ENCODE measurements around the gene NRN1L. TPM values are rescaled to one million over a fixed set of nuclear protein-coding genes. Genes with fewer than 3 reads are reported as not detected.

The NRN1L gene
- total RNA-seq, 1 donor from 2014 or later = not detected

DNA sequence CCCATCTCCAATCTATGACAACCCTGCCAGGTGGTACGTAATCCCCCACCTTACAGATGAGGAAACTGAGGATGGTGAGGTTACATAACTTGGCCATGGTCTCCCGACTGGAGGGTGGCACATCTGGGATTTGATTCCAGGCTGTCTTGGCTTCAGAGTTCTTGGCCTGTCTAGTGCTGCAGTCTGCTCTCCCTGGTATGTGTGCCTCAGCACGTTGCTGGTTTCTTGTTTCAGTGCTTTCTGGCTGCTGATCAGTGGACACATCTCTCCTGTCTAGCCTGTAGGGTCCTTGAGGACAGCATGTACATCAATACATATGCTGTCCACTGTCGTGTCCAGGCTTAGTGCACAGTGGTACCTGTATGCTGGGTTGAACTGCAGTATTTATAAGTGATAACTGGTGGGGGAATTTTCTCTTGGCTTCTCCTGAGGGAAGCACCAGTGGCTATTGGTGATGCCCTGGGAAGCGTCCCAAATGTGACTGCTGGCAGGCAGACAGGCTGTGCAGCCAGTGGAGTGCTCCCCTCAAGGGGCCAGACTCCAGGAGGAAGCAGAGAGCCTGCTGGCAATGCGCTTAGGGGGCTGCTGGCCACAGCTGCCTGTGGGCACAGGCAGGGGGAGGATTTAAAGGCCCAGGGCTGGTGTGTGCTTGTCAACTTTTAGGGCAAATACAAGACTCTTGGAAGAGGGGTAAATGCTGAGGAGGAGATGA is 32.6 kb downstream of the NRN1L start:
- Mint-ChIP-seq H3K4me3 (no peak overlapping the region), H3K4me1 (no peaks in the 10 kb centered on the region), H3K27ac (ENCODE audit: unreplicated experiment) (no peak overlapping the region), H3K36me3 (ENCODE audit: low read depth) (no peaks in the 10 kb centered on the region), H3K27me3 (ENCODE audit: low read depth) (no peaks in the 10 kb centered on the region), H3K9me3 (no peaks in the 10 kb centered on the region)
- DNase-seq (ENCODE audit: low read depth, low spot score) = no peak
- TF ChIP-seq, protein P1, sequence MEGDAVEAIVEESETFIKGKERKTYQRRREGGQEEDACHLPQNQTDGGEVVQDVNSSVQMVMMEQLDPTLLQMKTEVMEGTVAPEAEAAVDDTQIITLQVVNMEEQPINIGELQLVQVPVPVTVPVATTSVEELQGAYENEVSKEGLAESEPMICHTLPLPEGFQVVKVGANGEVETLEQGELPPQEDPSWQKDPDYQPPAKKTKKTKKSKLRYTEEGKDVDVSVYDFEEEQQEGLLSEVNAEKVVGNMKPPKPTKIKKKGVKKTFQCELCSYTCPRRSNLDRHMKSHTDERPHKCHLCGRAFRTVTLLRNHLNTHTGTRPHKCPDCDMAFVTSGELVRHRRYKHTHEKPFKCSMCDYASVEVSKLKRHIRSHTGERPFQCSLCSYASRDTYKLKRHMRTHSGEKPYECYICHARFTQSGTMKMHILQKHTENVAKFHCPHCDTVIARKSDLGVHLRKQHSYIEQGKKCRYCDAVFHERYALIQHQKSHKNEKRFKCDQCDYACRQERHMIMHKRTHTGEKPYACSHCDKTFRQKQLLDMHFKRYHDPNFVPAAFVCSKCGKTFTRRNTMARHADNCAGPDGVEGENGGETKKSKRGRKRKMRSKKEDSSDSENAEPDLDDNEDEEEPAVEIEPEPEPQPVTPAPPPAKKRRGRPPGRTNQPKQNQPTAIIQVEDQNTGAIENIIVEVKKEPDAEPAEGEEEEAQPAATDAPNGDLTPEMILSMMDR (conservative IDR thresholded peaks at IDR 0.05) = no peak

DNA sequence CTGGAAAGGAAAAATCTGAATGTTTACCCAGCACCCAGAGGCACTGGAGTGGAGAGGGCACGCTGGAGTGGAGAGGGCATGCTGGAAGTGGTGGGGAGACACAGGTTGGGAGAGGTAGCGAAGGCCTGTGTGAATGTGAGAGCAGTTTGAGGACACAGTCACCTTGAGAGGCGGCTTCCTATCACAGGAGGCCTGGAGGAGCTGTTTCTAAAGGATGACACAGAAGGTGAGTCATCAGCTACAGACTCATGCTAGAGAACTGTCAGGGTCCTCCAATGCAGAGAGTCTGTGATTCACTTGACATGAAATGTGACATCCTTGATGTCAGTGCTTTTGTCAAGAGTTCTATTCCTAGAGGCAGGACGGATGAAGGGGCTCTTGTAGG is 33.2 kb downstream of the NRN1L start:
- no peak for DNase-seq (ENCODE audit: low read depth, low spot score)
- Mint-ChIP-seq H3K27ac (ENCODE audit: unreplicated experiment) (no peak overlapping the region), H3K4me3 (no peak overlapping the region), H3K36me3 (ENCODE audit: low read depth) (no peaks in the 10 kb centered on the region), H3K4me1 (no peaks in the 10 kb centered on the region), H3K27me3 (ENCODE audit: low read depth) (no peaks in the 10 kb centered on the region), H3K9me3 (no peaks in the 10 kb centered on the region)
- TF ChIP-seq, protein P1 (conservative IDR thresholded peaks at IDR 0.05) = no peak

DNA sequence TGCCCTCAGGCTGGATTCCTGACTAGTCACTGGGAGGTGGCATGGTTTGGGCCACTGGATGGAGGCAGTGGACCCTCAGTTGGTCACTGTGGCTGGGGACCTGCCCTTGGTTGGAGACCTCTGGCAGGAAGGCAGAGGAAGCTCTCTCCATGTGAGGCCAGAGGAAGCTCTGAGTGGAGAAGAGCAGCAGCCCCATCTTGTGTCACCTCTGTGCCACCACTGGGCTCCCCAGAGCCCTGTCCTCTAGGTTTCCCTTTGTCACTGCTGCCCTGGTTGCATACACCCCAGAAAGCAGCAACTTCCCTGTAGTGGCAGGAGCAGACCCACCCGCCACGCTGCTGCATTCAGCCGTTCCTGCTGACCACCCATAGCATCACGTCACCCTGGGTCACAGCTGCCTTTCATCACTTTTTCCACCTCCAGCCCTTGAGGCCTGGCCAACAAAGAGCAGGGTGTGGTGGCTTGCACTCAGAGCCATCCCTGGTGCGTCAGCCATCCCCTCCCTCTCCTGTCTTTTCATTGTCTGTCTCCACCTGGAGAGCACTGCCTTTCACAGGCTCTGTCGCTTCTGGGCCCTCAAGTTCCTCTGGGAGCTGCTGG is 35.0 kb downstream of the NRN1L start:
- Mint-ChIP-seq H3K36me3 (ENCODE audit: low read depth) (no peaks in the 10 kb centered on the region), H3K27me3 (ENCODE audit: low read depth) (no peaks in the 10 kb centered on the region), H3K4me1 (no peaks in the 10 kb centered on the region), H3K4me3 (no peak overlapping the region), H3K27ac (ENCODE audit: unreplicated experiment) (no peak overlapping the region), H3K9me3 (no peaks in the 10 kb centered on the region)
- TF ChIP-seq, protein P1 (conservative IDR thresholded peaks at IDR 0.05) = no peak
- no peak for DNase-seq (ENCODE audit: low read depth, low spot score)

DNA sequence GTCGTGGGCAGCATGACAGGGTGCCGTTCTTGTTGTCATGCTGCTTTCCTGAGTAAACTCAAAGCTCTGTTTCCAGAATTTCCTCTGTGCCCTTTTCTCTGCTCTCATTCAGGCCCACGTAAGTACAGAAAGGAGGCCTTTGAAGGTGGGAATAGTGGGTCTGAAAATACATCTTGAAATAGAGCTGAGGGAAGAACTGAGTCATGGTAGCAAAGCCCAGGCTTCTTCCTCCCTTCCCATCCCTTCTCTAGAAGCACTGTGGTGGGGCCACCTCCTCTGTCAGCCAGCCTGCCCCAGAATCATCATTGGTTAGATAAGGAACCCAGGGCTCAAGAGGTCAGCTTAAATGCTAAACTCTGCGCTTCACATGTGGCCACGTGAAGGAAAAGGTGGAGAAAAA is 37.5 kb downstream of the NRN1L start:
- Mint-ChIP-seq H3K27me3 (ENCODE audit: low read depth) (no peaks in the 10 kb centered on the region), H3K9me3 (no peaks in the 10 kb centered on the region), H3K36me3 (ENCODE audit: low read depth) (no peaks in the 10 kb centered on the region), H3K4me3 (no peak overlapping the region), H3K4me1 (no peaks in the 10 kb centered on the region), H3K27ac (ENCODE audit: unreplicated experiment) (peak overlapping the region; percentile 78)
- DNase-seq (ENCODE audit: low read depth, low spot score) = no peak
- TF ChIP-seq, protein P1 (conservative IDR thresholded peaks at IDR 0.05) = no peak

GRCh38 chr16:67922740-67923139 is 38.1 kb downstream of the NRN1L start:
- no peak overlapping the region for H3K27ac Mint-ChIP-seq (ENCODE audit: unreplicated experiment)
- no peaks in the 10 kb centered on the region for H3K27me3 Mint-ChIP-seq (ENCODE audit: low read depth)
- no peaks in the 10 kb centered on the region for H3K9me3 Mint-ChIP-seq
- no peak for DNase-seq (ENCODE audit: low read depth, low spot score)
- H3K36me3 Mint-ChIP-seq (ENCODE audit: low read depth) = no peaks in the 10 kb centered on the region
- no peak overlapping the region for H3K4me3 Mint-ChIP-seq
- H3K4me1 Mint-ChIP-seq = no peaks in the 10 kb centered on the region
- TF ChIP-seq, protein P1 (conservative IDR thresholded peaks at IDR 0.05) = no peak

Data from neural crest cell (in vitro differentiated cells).